ENCODE results near the gene FAM171A1. TPM values are rescaled to one million over a fixed set of nuclear protein-coding genes. Genes with fewer than 3 reads are reported as not detected.

FAM171A1 gene
- total and polyA plus RNA-seq, 2 of the 13 experiments (the other 11 are each of a cell fraction or from before 2014, with no cell fraction given), result 21.5 to 34.7 TPM

DNA sequence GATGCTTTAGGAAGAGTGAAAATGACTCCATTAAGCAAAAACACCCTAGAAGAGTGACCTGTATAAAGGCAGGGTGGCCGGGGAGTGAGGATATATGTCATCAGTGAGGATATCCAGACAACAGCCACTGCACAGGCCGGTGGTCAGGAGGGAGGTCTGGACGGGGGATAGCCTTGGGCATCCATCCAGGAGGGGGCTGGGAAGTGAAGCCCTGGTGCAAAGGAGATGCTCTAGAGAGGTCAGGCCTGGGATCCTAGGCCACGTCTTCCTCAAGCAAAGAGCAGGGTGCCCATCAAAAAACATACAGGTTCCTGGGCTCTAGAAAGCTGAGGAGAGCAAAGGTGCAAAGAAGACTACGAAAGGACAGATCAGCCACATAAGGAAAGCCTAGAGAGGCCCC lies 25.6 kb downstream of the FAM171A1 start:
- in situ Hi-C loops (cut with HindIII; ENCODE audit: extremely low pct_ligation_motif_present, low pct_unique_long_range_greater_than_20kb) (no loop called here), intact Hi-C loops (cut with micrococcal nuclease; ENCODE audit: unreplicated experiment) (loop anchor here (10.0 kb wide), 1 partner anchor 181 kb away; the partner anchor contains the start of gene NMT2)
- Histone ChIP-seq H3K4me2 (ENCODE audit: low read depth, low read length) (peak overlapping the region; percentile 74), H3K79me2 (ENCODE audit: insufficient read depth, low read length) (peaks cover 86% of the 10 kb centered on the region), H3K4me1 (ENCODE audit: insufficient read depth, low read length) (peaks cover 94% of the 10 kb centered on the region), H3K9ac (ENCODE audit: insufficient read depth, low read depth, low read length) (peak overlapping the region; percentile 74), H4K20me1 (ENCODE audit: insufficient read depth, low read length) (no peaks in the 10 kb centered on the region), H3K4me3 (replicated peaks in 1 of 3; ENCODE audit: insufficient read depth in 1 of 3, low read depth in 2 of 3, low read length in 3 of 3) (peak overlapping the region in 1 of 3 experiments; percentile 48; a peak in 1 of 6 replicates), H3K36me3 (replicated peaks in 1 of 2; ENCODE audit: control insufficient read depth in 1 of 2, insufficient read depth in 2 of 2, low read length in 2 of 2) (peaks cover 0 to 1% of the 10 kb centered on the region in 2 experiments; a peak in 1 of 5 replicates), H2AFZ (ENCODE audit: low read length) (no peak overlapping the region), H3K27ac (ENCODE audit: extremely low read length, insufficient read depth, low read length) (peak overlapping the region; percentile 95), H3K27me3 (ENCODE audit: control insufficient read depth in 1 of 2, insufficient read depth in 2 of 2, low read length in 2 of 2) (no peaks in the 10 kb centered on the region), H3K9me3 (ENCODE audit: low read length) (no peaks in the 10 kb centered on the region)
- 65% methylated on average over 4 of the region's 5 CpGs for WGBS (ENCODE audit: low lambda C conversion rate)
- TSS peak; percentile 96 for BruUV-seq (replicated peaks)
- CTCF ChIA-PET (ENCODE audit: low intra/inter-chr PET ratio, low total read pairs), result no interaction called here
- ATAC-seq (peak; percentile 38), DNase-seq (ENCODE audit: low spot score) (no peak), FAIRE-seq (no peak)
- POLR2A ChIA-PET, result interaction anchor here (0.8 to 2.8 kb wide), 2 partner anchors 12 kb away, joined by 3 to 30 read pairs; no protein-coding TSS in a partner anchor
- TF ChIP-seq NFIB (CRISPR knock-in tag; IDR thresholded peaks at IDR 0.05; ENCODE audit: borderline replicate concordance) (no peak), HOXA3 (CRISPR knock-in tag; IDR thresholded peaks at IDR 0.05) (no peak), MTA1 (CRISPR knock-in tag; IDR thresholded peaks at IDR 0.05; ENCODE audit: borderline replicate concordance) (no peak), ZNF501 (CRISPR knock-in tag; IDR thresholded peaks at IDR 0.05) (0 out of 2 replicates have a peak, but pooled peaks have one; percentile 5), ZNF687 (CRISPR knock-in tag; IDR thresholded peaks at IDR 0.05) (peak; percentile 57)
- TF ChIP-seq, protein P1, sequence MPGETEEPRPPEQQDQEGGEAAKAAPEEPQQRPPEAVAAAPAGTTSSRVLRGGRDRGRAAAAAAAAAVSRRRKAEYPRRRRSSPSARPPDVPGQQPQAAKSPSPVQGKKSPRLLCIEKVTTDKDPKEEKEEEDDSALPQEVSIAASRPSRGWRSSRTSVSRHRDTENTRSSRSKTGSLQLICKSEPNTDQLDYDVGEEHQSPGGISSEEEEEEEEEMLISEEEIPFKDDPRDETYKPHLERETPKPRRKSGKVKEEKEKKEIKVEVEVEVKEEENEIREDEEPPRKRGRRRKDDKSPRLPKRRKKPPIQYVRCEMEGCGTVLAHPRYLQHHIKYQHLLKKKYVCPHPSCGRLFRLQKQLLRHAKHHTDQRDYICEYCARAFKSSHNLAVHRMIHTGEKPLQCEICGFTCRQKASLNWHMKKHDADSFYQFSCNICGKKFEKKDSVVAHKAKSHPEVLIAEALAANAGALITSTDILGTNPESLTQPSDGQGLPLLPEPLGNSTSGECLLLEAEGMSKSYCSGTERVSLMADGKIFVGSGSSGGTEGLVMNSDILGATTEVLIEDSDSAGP (CRISPR knock-in tag; IDR thresholded peaks at IDR 0.05; ENCODE audit: borderline replicate concordance), result peak; percentile 19; the same call in 1 of the 2 replicates
